ENCODE measurements around the gene TXLNG.

DNA sequence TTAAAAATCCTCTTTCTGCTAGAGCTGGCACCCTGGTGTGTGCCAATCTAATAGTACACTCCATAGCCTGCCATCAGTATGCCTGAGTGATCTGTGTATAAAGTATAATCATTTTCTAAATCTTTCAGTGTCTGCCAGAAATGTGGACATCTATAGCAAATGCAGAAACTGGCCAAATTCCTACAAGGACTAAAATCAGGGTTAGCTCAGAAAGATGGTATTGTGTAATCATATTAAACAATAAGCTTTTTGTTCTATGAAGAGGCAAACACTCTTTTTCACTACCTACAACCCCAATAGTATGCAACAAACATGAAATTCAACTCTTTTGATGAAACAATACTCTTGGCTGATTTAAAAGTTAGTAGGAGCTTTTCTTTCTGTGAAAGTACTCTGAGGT, 7.7 kb upstream of the TXLNG start:
- TF ChIP-seq, protein P1, sequence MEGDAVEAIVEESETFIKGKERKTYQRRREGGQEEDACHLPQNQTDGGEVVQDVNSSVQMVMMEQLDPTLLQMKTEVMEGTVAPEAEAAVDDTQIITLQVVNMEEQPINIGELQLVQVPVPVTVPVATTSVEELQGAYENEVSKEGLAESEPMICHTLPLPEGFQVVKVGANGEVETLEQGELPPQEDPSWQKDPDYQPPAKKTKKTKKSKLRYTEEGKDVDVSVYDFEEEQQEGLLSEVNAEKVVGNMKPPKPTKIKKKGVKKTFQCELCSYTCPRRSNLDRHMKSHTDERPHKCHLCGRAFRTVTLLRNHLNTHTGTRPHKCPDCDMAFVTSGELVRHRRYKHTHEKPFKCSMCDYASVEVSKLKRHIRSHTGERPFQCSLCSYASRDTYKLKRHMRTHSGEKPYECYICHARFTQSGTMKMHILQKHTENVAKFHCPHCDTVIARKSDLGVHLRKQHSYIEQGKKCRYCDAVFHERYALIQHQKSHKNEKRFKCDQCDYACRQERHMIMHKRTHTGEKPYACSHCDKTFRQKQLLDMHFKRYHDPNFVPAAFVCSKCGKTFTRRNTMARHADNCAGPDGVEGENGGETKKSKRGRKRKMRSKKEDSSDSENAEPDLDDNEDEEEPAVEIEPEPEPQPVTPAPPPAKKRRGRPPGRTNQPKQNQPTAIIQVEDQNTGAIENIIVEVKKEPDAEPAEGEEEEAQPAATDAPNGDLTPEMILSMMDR (IDR thresholded peaks at IDR 0.05) = no peak
- no peak for TF ChIP-seq POLR2A (IDR thresholded peaks at IDR 0.05)

Data from testis (tissue), 2 donors.